Measurements from ENCODE around the gene ACBD3.

Gene ACBD3

GRCh38 chr1:226111883-226112261 lies 74.7 kb downstream of the ACBD3 start:
- DNase-seq (ENCODE audit: low read depth in 3 of 3): no peak

GRCh38 chr1:226111098-226111882 lies 75.3 kb downstream of the ACBD3 start:
- DNase-seq (ENCODE audit: low read depth in 3 of 3): no peak

GRCh38 chr1:226110249-226111097 lies 76.1 kb downstream of the ACBD3 start:
- peak; percentile 36 to 60 (median 47) for DNase-seq (ENCODE audit: low read depth in 3 of 3)

- DNase-seq (ENCODE audit: low read depth in 3 of 3): peak; percentile 67 to 80 (median 69)
Observed at GRCh38 chr1:226109829-226110248, 76.7 kb downstream of the ACBD3 start.

- DNase-seq (ENCODE audit: low read depth in 3 of 3): no peak
Observed at GRCh38 chr1:226108935-226109828, 77.4 kb downstream of the ACBD3 start.

- DNase-seq (ENCODE audit: low read depth in 3 of 3): no peak
Observed at GRCh38 chr1:226107471-226108460, 78.8 kb downstream of the ACBD3 start.

- no peak for DNase-seq (ENCODE audit: low read depth in 3 of 3)
Observed at GRCh38 chr1:226104671-226105121, 81.8 kb downstream of the ACBD3 start.

- no peak for DNase-seq (ENCODE audit: low read depth in 3 of 3)
Observed at GRCh38 chr1:226100436-226101391, 85.8 kb downstream of the ACBD3 start.

GRCh38 chr1:226098870-226099835 lies 87.4 kb downstream of the ACBD3 start:
- no peak for DNase-seq (ENCODE audit: low read depth in 3 of 3)

GRCh38 chr1:226097866-226098625 lies 88.5 kb downstream of the ACBD3 start:
- DNase-seq (ENCODE audit: low read depth in 3 of 3): no peak

GRCh38 chr1:226095286-226095685 lies 91.3 kb downstream of the ACBD3 start:
- DNase-seq (ENCODE audit: low read depth in 3 of 3): no peak
